Endothelial cell of umbilical vein (primary cell): Measurements from ENCODE around the gene MSL1. TPM values are rescaled to one million over a fixed set of nuclear protein-coding genes. Genes with fewer than 3 reads are reported as not detected.
A peak's percentile ranks its signal among the peaks of the same experiment; 100 is the strongest.

Experiments
- BruUV-seq: library from RNA; stranded (reverse); fragments of 400-500 nt; replicated peaks from 2 replicates; lab custom pipeline; 2021; lab: Mats Ljungman, UMichigan
- CTCF ChIA-PET: fragments of 300-600, 350-600 bp; sonication (Branson Sonifier 250); formaldehyde crosslinking; loops from one replicate; lab custom pipeline; 2021; ENCODE audit warnings: antibody characterized with exemption, inconsistent platforms; lab: Charles Lee
- POLR2A ChIA-PET: fragments of 300-600, 350-600 bp; sonication (Branson Sonifier 250); formaldehyde crosslinking; loops from one replicate; lab custom pipeline; 2021; ENCODE audit warnings: antibody characterized with exemption, inconsistent platforms; lab: Charles Lee
- DNase-seq: peaks from one replicate; pipeline ENCODE4 v3.0.0-alpha.2; 2011; ENCODE audit warnings: low read depth, low spot score
- FAIRE-seq: peaks from 2 replicates; lab custom pipeline; 2011; peaks lifted over from hg19 to GRCh38; lab: Jason Lieb, UNC
- H2AFZ ChIP-seq: 2 replicates; pipeline ENCODE4 v1.6.0; 2012; ENCODE audit warnings: low read depth, low read length, control low read depth, inconsistent platforms
- H3K27ac ChIP-seq: 2 replicates; pipeline ENCODE4 v1.5.1; 2011; ENCODE audit warnings: low read depth, mild to moderate bottlenecking, control low read depth, low read length, moderate library complexity; ENCODE audit not compliant: insufficient read depth
- H3K27me3 ChIP-seq, 2 experiments: 2 replicates each; pipeline versions ENCODE4 v1.6.0 to v1.6.1; 2011; ENCODE audit warnings: low read length in 2 of 2, mixed read lengths in 1 of 2; ENCODE audit not compliant: control insufficient read depth in 2 of 2, insufficient read depth in 2 of 2
- H3K36me3 ChIP-seq, 2 experiments: 2 replicates in 1 of 2; 3 replicates in 1 of 2; pipeline ENCODE4 v1.5.1; 2011; ENCODE audit warnings: low read length in 2 of 2, mild to moderate bottlenecking in 1 of 2, moderate library complexity in 1 of 2; ENCODE audit not compliant: control insufficient read depth in 2 of 2, insufficient read depth in 2 of 2; ENCODE audit errors: extremely low read depth in 1 of 2
- H3K4me1 ChIP-seq: 3 replicates; pipeline ENCODE4 v1.5.1; 2011; ENCODE audit warnings: mild to moderate bottlenecking, low read length; ENCODE audit not compliant: control insufficient read depth, insufficient read depth; ENCODE audit errors: extremely low read depth
- H3K4me2 ChIP-seq: 2 replicates; pipeline ENCODE4 v1.6.1; 2011; ENCODE audit warnings: low read length, control low read depth, mixed read lengths; ENCODE audit not compliant: insufficient read depth
- H3K4me3 ChIP-seq, 3 experiments: fragments of 200-600 bp in 1 of 3; sonication (generic), shearing (Covaris generic) in 1 of 3; replicated peaks in 1 of 3; 2 replicates each; pipeline ENCODE4 v1.5.1; 2011 to 2016; ENCODE audit warnings: control low read depth in 3 of 3, low read length in 3 of 3, mild to moderate bottlenecking in 2 of 3, inconsistent platforms in 1 of 3, low read depth in 1 of 3, moderate library complexity in 1 of 3; ENCODE audit not compliant: insufficient read depth in 1 of 3
- H3K79me2 ChIP-seq: 2 replicates; pipeline ENCODE4 v1.6.0; 2012; ENCODE audit warnings: low read length, inconsistent platforms; ENCODE audit not compliant: control insufficient read depth, insufficient read depth
- H3K9ac ChIP-seq: replicated peaks from 2 replicates; pipeline ENCODE3; 2011; ENCODE audit warnings: low read length, control low read depth; ENCODE audit not compliant: insufficient read depth; ENCODE audit errors: extremely low read depth
- H3K9me1 ChIP-seq: replicated peaks from 3 replicates; pipeline ENCODE4 v1.6.0; 2011; ENCODE audit warnings: mild to moderate bottlenecking, low read length; ENCODE audit not compliant: control insufficient read depth, insufficient read depth; ENCODE audit errors: extremely low read depth
- H3K9me3 ChIP-seq: replicated peaks from 2 replicates; pipeline ENCODE4 v1.5.1; 2012; ENCODE audit warnings: low read length, inconsistent platforms; ENCODE audit not compliant: control insufficient read depth, insufficient read depth
- H4K20me1 ChIP-seq: replicated peaks from 2 replicates; pipeline ENCODE3; 2011; ENCODE audit warnings: mild to moderate bottlenecking, low read length; ENCODE audit not compliant: control insufficient read depth, insufficient read depth; ENCODE audit errors: extremely low read depth
- EZH2 ChIP-seq: IDR thresholded peaks from 2 replicates; pipeline ENCODE4 v1.6.1; 2012; ENCODE audit warnings: borderline replicate concordance, low read depth, mild to moderate bottlenecking, moderate library complexity, low read length, inconsistent platforms; ENCODE audit not compliant: severe bottlenecking
- FOS ChIP-seq: IDR thresholded peaks from 2 replicates; pipeline ENCODE4 v1.6.1; 2011; ENCODE audit warnings: mild to moderate bottlenecking, low read length, moderate library complexity, borderline replicate concordance; ENCODE audit not compliant: insufficient read depth
- GATA2 ChIP-seq: IDR thresholded peaks from 2 replicates; pipeline ENCODE4 v1.7.0; 2011; ENCODE audit warnings: low read depth, mild to moderate bottlenecking, moderate library complexity, mixed read lengths, low read length; ENCODE audit not compliant: insufficient read length, insufficient read depth
- JUN ChIP-seq: IDR thresholded peaks from 2 replicates; pipeline ENCODE4 v1.6.1; 2011; ENCODE audit warnings: borderline replicate concordance, low read depth; ENCODE audit not compliant: insufficient read length, insufficient read depth
- MAX ChIP-seq: IDR thresholded peaks from 2 replicates; pipeline ENCODE4 v1.6.1; 2011; ENCODE audit not compliant: insufficient read depth, insufficient read length
- MYC ChIP-seq: IDR thresholded peaks from one replicate; pipeline ENCODE4 v1.6.1; 2011; ENCODE audit warnings: mild to moderate bottlenecking, low read depth, low read length
- POLR2A ChIP-seq: IDR thresholded peaks from 2 replicates; pipeline ENCODE4 v1.6.1; 2012; ENCODE audit warnings: low read depth, mild to moderate bottlenecking, control low read depth, low read length
- POLR2AphosphoS5 ChIP-seq: IDR thresholded peaks from 2 replicates; pipeline ENCODE4 v1.6.1; 2012; ENCODE audit warnings: low read depth, mild to moderate bottlenecking, control low read depth, low read length, moderate library complexity; ENCODE audit not compliant: insufficient read depth
- dilution Hi-C: fragments of 300-500 bp; cut with MboI; formaldehyde crosslinking; loops from one replicate; pipeline ENCODE4 v1.15.0; 2019; ENCODE audit warnings: low sequenced_read_pairs; ENCODE audit not compliant: extremely low pct_ligation_motif_present
- intact Hi-C: fragments of 100-400 bp; cut with micrococcal nuclease; formaldehyde crosslinking; loops from one replicate; pipeline ENCODE4 v1.10.0; 2022
- polyA plus RNA-seq, 4 experiments: library from polyadenylated mRNA; depleted of rRNA in 3 of 4; stranded (reverse) in 3 of 4; unstranded in 1 of 4; fragments of >200 nt; gene quantifications; 2 replicates each; pipeline versions ENCODE4 v1.2.1 to v1.2.3, GENCODE V29; 2011 to 2012; ENCODE audit warnings: missing spikeins in 1 of 4
- total RNA-seq: library from RNA; stranded (reverse); gene quantifications from 2 replicates; pipeline ENCODE4 v1.2.3, GENCODE V29; 2021
- TF ChIP-seq, protein P1 (sequence below), 2 donors: IDR thresholded peaks; 1 replicate in 1 of 2; 2 replicates in 1 of 2; pipeline ENCODE4 v1.5.1; 2011; ENCODE audit warnings: low read length in 2 of 2, mild to moderate bottlenecking in 2 of 2, moderate library complexity in 2 of 2, control low read depth in 1 of 2, inconsistent platforms in 1 of 2, low read depth in 1 of 2; ENCODE audit not compliant: insufficient read depth in 1 of 2; ENCODE audit errors: extremely low read depth in 1 of 2

MSL1 gene
- total and polyA plus RNA-seq, 2 donors (not counting 3 experiments of a cell fraction or from before 2014, with no cell fraction given), result 30.9 to 95.0 TPM

DNA sequence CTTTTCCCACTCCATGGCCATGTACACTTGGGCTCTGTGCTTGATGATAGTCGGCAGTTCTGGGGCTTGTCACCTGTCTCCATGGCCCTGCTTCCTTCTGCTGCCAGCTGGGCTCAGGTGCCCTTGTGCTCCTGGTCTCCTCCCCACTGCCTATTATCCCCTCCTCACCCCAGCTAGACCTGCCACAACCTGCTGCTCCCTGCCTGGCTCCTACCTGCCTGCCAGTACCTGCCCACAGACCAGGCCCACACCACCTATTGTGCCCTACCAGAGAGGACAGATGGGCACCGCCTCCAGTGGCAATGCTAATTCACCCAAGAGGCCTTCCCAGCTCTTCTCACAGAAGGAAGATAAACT is 55.0 kb downstream of the MSL1 start:
- POLR2A ChIA-PET, result no interaction called here
- dilution Hi-C loops, result no loop called here
- FAIRE-seq, result no peak

More for the DNA sequence above, 55.0 kb downstream of the MSL1 start:
- peak overlapping the region; percentile 3 for H3K9ac ChIP-seq
- intact Hi-C loops, result no loop called here
- H3K79me2 ChIP-seq, result no peaks in the 10 kb centered on the region
- CTCF ChIA-PET, result interaction anchor here (0.7 to 1.4 kb wide), 2 partner anchors 8 to 14 kb away, joined by 3 to 4 read pairs; no protein-coding TSS in a partner anchor
- no peaks in the 10 kb centered on the region for H4K20me1 ChIP-seq
- no peak overlapping the region for H2AFZ ChIP-seq
- H3K4me1 ChIP-seq, result peaks cover 3% of the 10 kb centered on the region
- no TSS peak for BruUV-seq
- peak overlapping the region; percentile 59 for H3K4me2 ChIP-seq
- no peaks in the 10 kb centered on the region for H3K9me1 ChIP-seq
- H3K27ac ChIP-seq, result no peak overlapping the region
- DNase-seq, result no peak
- TF ChIP-seq, protein P1, sequence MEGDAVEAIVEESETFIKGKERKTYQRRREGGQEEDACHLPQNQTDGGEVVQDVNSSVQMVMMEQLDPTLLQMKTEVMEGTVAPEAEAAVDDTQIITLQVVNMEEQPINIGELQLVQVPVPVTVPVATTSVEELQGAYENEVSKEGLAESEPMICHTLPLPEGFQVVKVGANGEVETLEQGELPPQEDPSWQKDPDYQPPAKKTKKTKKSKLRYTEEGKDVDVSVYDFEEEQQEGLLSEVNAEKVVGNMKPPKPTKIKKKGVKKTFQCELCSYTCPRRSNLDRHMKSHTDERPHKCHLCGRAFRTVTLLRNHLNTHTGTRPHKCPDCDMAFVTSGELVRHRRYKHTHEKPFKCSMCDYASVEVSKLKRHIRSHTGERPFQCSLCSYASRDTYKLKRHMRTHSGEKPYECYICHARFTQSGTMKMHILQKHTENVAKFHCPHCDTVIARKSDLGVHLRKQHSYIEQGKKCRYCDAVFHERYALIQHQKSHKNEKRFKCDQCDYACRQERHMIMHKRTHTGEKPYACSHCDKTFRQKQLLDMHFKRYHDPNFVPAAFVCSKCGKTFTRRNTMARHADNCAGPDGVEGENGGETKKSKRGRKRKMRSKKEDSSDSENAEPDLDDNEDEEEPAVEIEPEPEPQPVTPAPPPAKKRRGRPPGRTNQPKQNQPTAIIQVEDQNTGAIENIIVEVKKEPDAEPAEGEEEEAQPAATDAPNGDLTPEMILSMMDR (IDR thresholded peaks at IDR 0.05; ENCODE audit: extremely low read depth in 1 of 2, insufficient read depth in 1 of 2, low read depth in 1 of 2, low read length in 2 of 2), result no peak
- no peak for TF ChIP-seq EZH2
- no peak for TF ChIP-seq FOS
- no peak for TF ChIP-seq GATA2
- TF ChIP-seq POLR2AphosphoS5, result no peak
- no peak for TF ChIP-seq JUN
- no peak for TF ChIP-seq POLR2A
- no peak for TF ChIP-seq MYC
- TF ChIP-seq MAX, result no peak
- H3K4me3 ChIP-seq, result no peak overlapping the region
- H3K9me3 ChIP-seq, result no peaks in the 10 kb centered on the region
- no peaks in the 10 kb centered on the region for H3K27me3 ChIP-seq
- H3K36me3 ChIP-seq, result peaks cover 5 to 14% of the 10 kb centered on the region in 2 experiments
